ENCODE results near the gene NADSYN1. TPM values are rescaled to one million over a fixed set of nuclear protein-coding genes. Genes with fewer than 3 reads are reported as not detected.

NADSYN1 gene
- 10 to 100 TPM; 41.2 to 67.2 (median 59.8) TPM for total RNA-seq

- WGBS, 2 donors, result 2 to 4% methylated on average over 29 to 37 of the region's 61 CpGs
- intact Hi-C loops (cut with DNase I; ENCODE audit: low total_unique reads), result loop anchor here (10.0 kb wide), 1 partner anchor 638 kb away; no protein-coding TSS in a partner anchor
- peak within 1 kb of the TSS; percentile 87 for H3K4me3 ChIP-seq (ENCODE audit: low read depth, poor library complexity, severe bottlenecking)
- no peak for TF ChIP-seq POLR2A (IDR thresholded peaks at IDR 0.05)
- TF ChIP-seq CTCF (IDR thresholded peaks at IDR 0.05), result no peak
- DNase-seq (ENCODE audit: low spot score in 2 of 2), result peak; percentile 94 to 99
Observed at GRCh38 chr11:71453037-71453917, at the start of gene NADSYN1. Gene NADSYN1, plus strand, starts transcription at chr11:71453203. Its CDS starts 94 bp downstream, at chr11:71453297.

GRCh38 chr11:71404209-71404608 lies 48.8 kb upstream of the NADSYN1 start:
- 85 to 87% methylated on average over 8 of the region's 8 CpGs for WGBS, 2 donors
- intact Hi-C loops (cut with DNase I; ENCODE audit: low total_unique reads), result no loop called here
- TF ChIP-seq CTCF (IDR thresholded peaks at IDR 0.05), result no peak
- TF ChIP-seq POLR2A (IDR thresholded peaks at IDR 0.05), result no peak
- DNase-seq (ENCODE audit: low spot score in 2 of 2), result no peak
- no peak overlapping the region for H3K4me3 ChIP-seq (ENCODE audit: low read depth, poor library complexity, severe bottlenecking)

- WGBS, 2 donors, result 68 to 74% methylated on average over 10 of the region's 10 CpGs
- intact Hi-C loops (cut with DNase I; ENCODE audit: low total_unique reads), result no loop called here
- DNase-seq (ENCODE audit: low spot score in 2 of 2), result no peak
- TF ChIP-seq POLR2A (IDR thresholded peaks at IDR 0.05) (no peak), CTCF (IDR thresholded peaks at IDR 0.05) (no peak)
- no peak overlapping the region for H3K4me3 ChIP-seq (ENCODE audit: low read depth, poor library complexity, severe bottlenecking)
Observed at GRCh38 chr11:71406681-71407080, 46.3 kb upstream of the NADSYN1 start.

GRCh38 chr11:71407356-71407755 lies 45.6 kb upstream of the NADSYN1 start:
- no peak for TF ChIP-seq CTCF (IDR thresholded peaks at IDR 0.05)
- TF ChIP-seq POLR2A (IDR thresholded peaks at IDR 0.05), result no peak
- 77 to 89% methylated on average over 8 to 11 of the region's 15 CpGs for WGBS, 2 donors
- H3K4me3 ChIP-seq (ENCODE audit: low read depth, poor library complexity, severe bottlenecking), result no peak overlapping the region
- no peak for DNase-seq (ENCODE audit: low spot score in 2 of 2)
- intact Hi-C loops (cut with DNase I; ENCODE audit: low total_unique reads), result no loop called here

- WGBS, 2 donors, result 72 to 77% methylated on average over 7 of the region's 7 CpGs
- TF ChIP-seq CTCF (IDR thresholded peaks at IDR 0.05), result no peak
- no peak for TF ChIP-seq POLR2A (IDR thresholded peaks at IDR 0.05)
- no peak for DNase-seq (ENCODE audit: low spot score in 2 of 2)
- intact Hi-C loops (cut with DNase I; ENCODE audit: low total_unique reads), result no loop called here
- H3K4me3 ChIP-seq (ENCODE audit: low read depth, poor library complexity, severe bottlenecking), result no peak overlapping the region
Observed at GRCh38 chr11:71408826-71409225, 44.2 kb upstream of the NADSYN1 start.
